ENCODE results near the gene KIF1B.
"Not testable (repeated sequence)": the region's sequence is repeated elsewhere in the genome, so short reads cannot be mapped to it uniquely, and the experiment has no call there.

KIF1B gene

DNA sequence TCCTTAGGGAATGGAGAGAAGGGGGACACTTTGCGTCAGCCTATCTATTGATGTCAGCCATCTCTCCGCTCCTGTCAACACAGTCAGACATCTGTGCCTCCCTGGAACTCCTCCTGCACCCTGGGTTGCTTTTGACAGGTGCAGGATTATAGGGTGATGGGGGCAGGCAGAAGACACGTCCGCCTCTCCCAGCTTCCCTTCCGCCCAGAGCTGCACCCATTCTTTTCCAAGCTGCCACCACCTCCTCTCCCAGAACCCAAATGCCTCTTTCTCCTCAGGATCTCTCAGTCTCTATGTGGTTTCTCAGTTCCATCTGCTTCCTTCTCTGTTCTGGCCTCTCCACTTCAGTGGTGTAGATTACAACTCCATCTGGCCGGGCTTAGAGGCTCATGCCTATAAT lies 17.1 kb upstream of the KIF1B start:
- TF ChIP-seq, protein P1, sequence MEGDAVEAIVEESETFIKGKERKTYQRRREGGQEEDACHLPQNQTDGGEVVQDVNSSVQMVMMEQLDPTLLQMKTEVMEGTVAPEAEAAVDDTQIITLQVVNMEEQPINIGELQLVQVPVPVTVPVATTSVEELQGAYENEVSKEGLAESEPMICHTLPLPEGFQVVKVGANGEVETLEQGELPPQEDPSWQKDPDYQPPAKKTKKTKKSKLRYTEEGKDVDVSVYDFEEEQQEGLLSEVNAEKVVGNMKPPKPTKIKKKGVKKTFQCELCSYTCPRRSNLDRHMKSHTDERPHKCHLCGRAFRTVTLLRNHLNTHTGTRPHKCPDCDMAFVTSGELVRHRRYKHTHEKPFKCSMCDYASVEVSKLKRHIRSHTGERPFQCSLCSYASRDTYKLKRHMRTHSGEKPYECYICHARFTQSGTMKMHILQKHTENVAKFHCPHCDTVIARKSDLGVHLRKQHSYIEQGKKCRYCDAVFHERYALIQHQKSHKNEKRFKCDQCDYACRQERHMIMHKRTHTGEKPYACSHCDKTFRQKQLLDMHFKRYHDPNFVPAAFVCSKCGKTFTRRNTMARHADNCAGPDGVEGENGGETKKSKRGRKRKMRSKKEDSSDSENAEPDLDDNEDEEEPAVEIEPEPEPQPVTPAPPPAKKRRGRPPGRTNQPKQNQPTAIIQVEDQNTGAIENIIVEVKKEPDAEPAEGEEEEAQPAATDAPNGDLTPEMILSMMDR (IDR thresholded peaks at IDR 0.05; ENCODE audit: insufficient read depth, low read depth, low read length, missing control alignments): no peak
- no peak overlapping the region for H3K4me3 ChIP-seq (ENCODE audit: low read depth, low read length)
- DNase-seq (ENCODE audit: low read depth): no peak

DNA sequence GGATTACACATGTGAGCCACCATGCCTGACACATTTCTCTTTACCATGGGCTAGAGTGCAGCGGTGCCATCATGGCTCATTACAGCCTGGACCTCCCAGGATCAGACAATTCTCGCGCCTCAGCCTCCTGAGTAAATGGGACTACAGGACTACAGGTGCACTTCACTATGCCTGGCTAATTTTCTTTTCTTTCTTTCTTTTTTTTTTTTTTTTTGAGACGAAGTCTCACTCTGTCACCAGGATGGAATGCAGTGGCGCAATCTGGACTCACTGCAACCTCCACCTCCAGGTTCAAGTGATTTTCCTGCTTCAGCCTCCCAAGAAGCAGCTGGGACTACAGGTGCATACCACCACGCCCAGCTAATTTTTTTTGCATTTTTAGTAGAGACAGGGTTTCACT lies 14.8 kb upstream of the KIF1B start:
- no peak overlapping the region for H3K4me3 ChIP-seq (ENCODE audit: low read depth, low read length)
- DNase-seq (ENCODE audit: low read depth): no peak
- TF ChIP-seq, protein P1 (IDR thresholded peaks at IDR 0.05; ENCODE audit: insufficient read depth, low read depth, low read length, missing control alignments): no peak

DNA sequence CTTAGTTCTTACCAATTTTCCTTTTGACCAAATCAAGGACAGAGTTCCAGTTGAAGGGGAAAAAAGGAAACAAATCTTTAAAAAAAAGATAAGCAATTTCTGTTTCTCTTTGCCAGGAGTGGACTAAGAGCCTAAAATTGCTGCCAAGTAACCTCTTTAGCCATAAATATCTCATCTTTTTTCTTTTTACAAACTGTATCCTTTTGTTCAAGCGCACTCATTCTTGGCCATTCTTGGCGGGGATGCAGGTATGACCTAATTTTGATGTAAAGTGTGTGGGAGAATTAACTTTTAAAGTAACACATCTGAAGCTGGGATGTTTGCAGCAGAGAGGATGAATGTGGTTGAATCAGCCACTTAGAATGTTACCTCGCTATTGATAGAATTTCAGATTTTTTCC lies 13.4 kb upstream of the KIF1B start:
- H3K4me3 ChIP-seq (ENCODE audit: low read depth, low read length): no peak overlapping the region
- no peak for DNase-seq (ENCODE audit: low read depth)
- TF ChIP-seq, protein P1 (IDR thresholded peaks at IDR 0.05; ENCODE audit: insufficient read depth, low read depth, low read length, missing control alignments): no peak

DNA sequence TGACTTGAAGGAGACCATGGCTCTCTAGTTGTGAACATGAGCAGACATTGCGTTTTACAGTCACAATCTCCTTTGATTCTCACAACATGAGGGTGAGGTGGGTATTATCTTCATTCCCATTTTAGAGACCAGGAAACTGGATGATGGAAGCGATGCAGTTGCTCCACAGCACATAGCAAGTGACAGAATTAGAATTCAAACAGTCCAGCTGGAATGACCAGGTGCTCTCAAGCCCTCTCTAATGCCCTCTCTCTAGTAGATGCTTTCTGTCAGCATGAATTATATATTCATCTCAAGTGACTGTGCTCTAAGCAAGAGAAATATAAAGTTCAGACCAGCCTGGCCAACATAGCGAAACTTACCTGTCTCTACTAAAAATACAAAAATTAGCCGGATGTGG lies 9.8 kb upstream of the KIF1B start:
- no peak overlapping the region for H3K4me3 ChIP-seq (ENCODE audit: low read depth, low read length)
- TF ChIP-seq, protein P1 (IDR thresholded peaks at IDR 0.05; ENCODE audit: insufficient read depth, low read depth, low read length, missing control alignments): no peak
- no peak for DNase-seq (ENCODE audit: low read depth)

DNA sequence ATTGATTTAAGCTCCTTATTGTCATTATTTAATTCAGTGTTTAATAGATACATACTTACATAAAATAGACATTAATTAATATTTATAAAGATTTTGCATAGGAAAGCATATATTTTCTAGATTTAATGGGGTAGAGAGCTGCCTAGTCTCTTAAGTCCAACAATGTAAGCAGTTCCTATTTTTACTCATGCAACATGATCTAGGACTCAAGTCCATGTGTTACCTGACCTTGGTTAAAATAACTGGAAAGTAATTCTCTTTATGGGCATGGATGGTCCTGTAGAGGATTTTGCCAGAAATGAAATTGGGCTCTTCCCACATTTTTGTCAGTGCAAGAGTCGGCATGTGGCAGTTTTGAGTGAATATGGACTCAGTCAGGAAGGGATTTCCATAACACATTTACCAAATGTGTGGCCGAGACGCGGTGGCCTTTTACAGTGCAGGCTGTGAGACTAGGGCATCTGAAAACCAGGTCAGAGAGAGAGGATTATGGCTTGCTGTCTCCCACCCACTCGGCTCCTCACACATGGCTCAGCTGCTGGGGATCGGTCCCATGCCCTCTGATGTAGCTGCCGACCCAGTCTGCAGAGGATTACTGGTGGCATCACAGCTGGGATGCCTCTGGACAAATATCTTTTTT lies 6.2 kb upstream of the KIF1B start:
- DNase-seq (ENCODE audit: low read depth): no peak
- TF ChIP-seq, protein P1 (IDR thresholded peaks at IDR 0.05; ENCODE audit: insufficient read depth, low read depth, low read length, missing control alignments): no peak
- no peak overlapping the region for H3K4me3 ChIP-seq (ENCODE audit: low read depth, low read length)

DNA sequence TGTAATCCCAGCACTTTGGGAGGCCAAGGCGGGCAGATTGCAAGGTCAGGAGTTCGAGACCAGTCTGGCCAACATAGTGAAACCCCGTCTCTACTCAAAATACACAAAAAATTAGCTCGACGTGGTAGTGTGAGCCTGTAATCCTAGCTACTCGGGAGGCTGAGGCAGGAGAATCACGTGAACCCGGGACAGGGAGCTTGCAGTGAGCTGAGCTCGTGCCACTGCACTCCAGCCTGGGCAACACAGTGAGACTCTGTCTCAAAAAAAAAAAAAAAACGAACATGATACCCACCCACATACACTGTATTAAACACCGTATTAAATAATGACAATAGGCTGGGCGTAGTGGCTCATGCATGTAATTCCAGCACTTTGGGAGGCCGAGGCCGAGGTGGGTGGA lies 5.2 kb upstream of the KIF1B start:
- DNase-seq (ENCODE audit: low read depth); H3K4me3 ChIP-seq (ENCODE audit: low read depth, low read length): not testable (repeated sequence)

DNA sequence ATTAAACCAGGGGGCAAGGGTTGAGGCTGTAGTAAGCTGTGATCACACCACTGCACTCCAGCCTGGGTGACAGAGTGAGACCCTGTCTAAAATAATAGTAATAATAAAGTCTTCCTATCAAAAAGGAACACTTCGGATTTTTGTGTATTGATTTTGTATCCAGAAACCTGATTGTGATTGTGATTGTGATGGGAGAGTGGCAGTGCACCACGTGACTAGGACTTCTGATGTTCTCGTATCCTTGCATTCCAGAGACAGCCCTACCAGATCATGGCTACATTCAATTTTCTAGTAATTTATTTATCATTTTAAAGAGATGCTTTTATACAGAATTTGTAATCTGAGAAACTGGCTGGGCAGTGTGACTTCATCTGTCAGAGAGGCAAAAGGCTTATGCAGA lies 2.6 kb upstream of the KIF1B start:
- no peak overlapping the region for H3K4me3 ChIP-seq (ENCODE audit: low read depth, low read length)
- no peak for DNase-seq (ENCODE audit: low read depth)
- TF ChIP-seq, protein P1 (IDR thresholded peaks at IDR 0.05; ENCODE audit: insufficient read depth, low read depth, low read length, missing control alignments): no peak

All from GM12865 (cell line).